ENCODE results near the gene ROR2.

ROR2 gene

GRCh38 chr9:91852801-91853347 is 97.2 kb downstream of the ROR2 start:
- H3K36me3 ChIP-seq (ENCODE audit: control insufficient read depth, insufficient read depth, low read length): no peaks in the 10 kb centered on the region
- no peaks in the 10 kb centered on the region for H3K4me1 ChIP-seq (ENCODE audit: control insufficient read depth, insufficient read depth, low read length)
- H3K9ac ChIP-seq (ENCODE audit: low read length): no peak overlapping the region
- no peak overlapping the region for H3K4me3 ChIP-seq (ENCODE audit: low read length)
- H3K27me3 ChIP-seq (ENCODE audit: control insufficient read depth, insufficient read depth, low read length): no peaks in the 10 kb centered on the region
- no peaks in the 10 kb centered on the region for H3K9me3 ChIP-seq (ENCODE audit: control insufficient read depth, low read length)

DNA sequence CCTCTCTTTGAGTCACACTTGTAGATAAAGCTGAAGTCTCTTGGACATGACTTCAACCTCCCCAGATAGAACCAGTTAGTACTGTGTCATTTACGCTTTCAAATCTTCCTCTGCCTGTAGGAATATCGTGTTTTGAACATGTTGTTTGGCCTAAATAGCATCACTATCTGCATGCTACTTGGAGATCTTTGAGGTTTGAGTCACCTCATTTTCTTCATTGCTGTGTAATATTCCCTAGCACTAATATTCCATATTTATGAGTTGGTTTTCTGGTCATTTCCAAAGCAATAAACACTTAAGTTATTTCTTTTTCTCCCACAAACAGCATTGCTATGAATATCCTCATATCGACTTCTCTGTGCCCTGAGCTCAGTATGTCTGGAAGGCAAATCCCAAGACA is 100.3 kb downstream of the ROR2 start:
- Histone ChIP-seq H3K9me3 (ENCODE audit: control insufficient read depth, low read length) (no peaks in the 10 kb centered on the region), H3K9ac (ENCODE audit: low read length) (no peak overlapping the region), H3K27me3 (ENCODE audit: control insufficient read depth, insufficient read depth, low read length) (no peaks in the 10 kb centered on the region), H3K36me3 (ENCODE audit: control insufficient read depth, insufficient read depth, low read length) (no peaks in the 10 kb centered on the region), H3K4me3 (ENCODE audit: low read length) (no peak overlapping the region), H3K4me1 (ENCODE audit: control insufficient read depth, insufficient read depth, low read length) (peaks cover under 1% of the 10 kb centered on the region)

DNA sequence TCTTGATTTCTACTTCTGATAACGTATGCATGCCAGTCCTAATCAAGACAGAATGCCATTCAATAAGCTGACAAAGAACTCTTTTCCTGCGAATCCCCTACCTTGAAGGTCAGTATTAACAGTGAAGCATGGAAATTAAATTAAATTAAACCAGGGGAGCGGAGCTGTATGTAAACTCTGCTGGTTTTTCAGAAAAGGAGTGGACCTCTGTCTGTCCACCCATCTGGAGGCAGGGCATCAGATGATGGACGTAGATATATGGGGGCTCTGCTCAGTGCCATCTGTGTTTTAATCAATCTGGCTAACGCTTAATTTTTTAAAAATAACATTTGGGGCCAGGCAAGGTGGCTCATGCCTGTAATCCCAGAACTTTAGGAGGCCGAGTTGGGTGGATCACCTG is 101.9 kb downstream of the ROR2 start:
- peaks cover 16% of the 10 kb centered on the region for H3K4me1 ChIP-seq (ENCODE audit: control insufficient read depth, insufficient read depth, low read length)
- H3K36me3 ChIP-seq (ENCODE audit: control insufficient read depth, insufficient read depth, low read length): no peaks in the 10 kb centered on the region
- no peak overlapping the region for H3K9ac ChIP-seq (ENCODE audit: low read length)
- H3K9me3 ChIP-seq (ENCODE audit: control insufficient read depth, low read length): no peaks in the 10 kb centered on the region
- no peaks in the 10 kb centered on the region for H3K27me3 ChIP-seq (ENCODE audit: control insufficient read depth, insufficient read depth, low read length)
- H3K4me3 ChIP-seq (ENCODE audit: low read length): no peak overlapping the region

- H3K4me3 ChIP-seq (ENCODE audit: low read length): no peak overlapping the region
- H3K27me3 ChIP-seq (ENCODE audit: control insufficient read depth, insufficient read depth, low read length): no peaks in the 10 kb centered on the region
- H3K36me3 ChIP-seq (ENCODE audit: control insufficient read depth, insufficient read depth, low read length): no peaks in the 10 kb centered on the region
- H3K9ac ChIP-seq (ENCODE audit: low read length): no peak overlapping the region
- peaks cover 18% of the 10 kb centered on the region for H3K4me1 ChIP-seq (ENCODE audit: control insufficient read depth, insufficient read depth, low read length)
- H3K9me3 ChIP-seq (ENCODE audit: control insufficient read depth, low read length): no peaks in the 10 kb centered on the region
These were observed 102.4 kb downstream of the ROR2 start for GRCh38 chr9:91847581-91848091.

- no peak overlapping the region for H3K4me3 ChIP-seq (ENCODE audit: low read length)
- H3K9ac ChIP-seq (ENCODE audit: low read length): no peak overlapping the region
- no peaks in the 10 kb centered on the region for H3K27me3 ChIP-seq (ENCODE audit: control insufficient read depth, insufficient read depth, low read length)
- no peaks in the 10 kb centered on the region for H3K9me3 ChIP-seq (ENCODE audit: control insufficient read depth, low read length)
- H3K36me3 ChIP-seq (ENCODE audit: control insufficient read depth, insufficient read depth, low read length): no peaks in the 10 kb centered on the region
- H3K4me1 ChIP-seq (ENCODE audit: control insufficient read depth, insufficient read depth, low read length): peaks cover 18% of the 10 kb centered on the region
These were observed 104.1 kb downstream of the ROR2 start for GRCh38 chr9:91845879-91846278.

- H3K9ac ChIP-seq (ENCODE audit: low read length): no peak overlapping the region
- H3K4me1 ChIP-seq (ENCODE audit: control insufficient read depth, insufficient read depth, low read length): peaks cover 18% of the 10 kb centered on the region
- no peaks in the 10 kb centered on the region for H3K9me3 ChIP-seq (ENCODE audit: control insufficient read depth, low read length)
- no peak overlapping the region for H3K4me3 ChIP-seq (ENCODE audit: low read length)
- H3K36me3 ChIP-seq (ENCODE audit: control insufficient read depth, insufficient read depth, low read length): no peaks in the 10 kb centered on the region
- H3K27me3 ChIP-seq (ENCODE audit: control insufficient read depth, insufficient read depth, low read length): no peaks in the 10 kb centered on the region
These were observed 105.2 kb downstream of the ROR2 start for GRCh38 chr9:91844701-91845291.

DNA sequence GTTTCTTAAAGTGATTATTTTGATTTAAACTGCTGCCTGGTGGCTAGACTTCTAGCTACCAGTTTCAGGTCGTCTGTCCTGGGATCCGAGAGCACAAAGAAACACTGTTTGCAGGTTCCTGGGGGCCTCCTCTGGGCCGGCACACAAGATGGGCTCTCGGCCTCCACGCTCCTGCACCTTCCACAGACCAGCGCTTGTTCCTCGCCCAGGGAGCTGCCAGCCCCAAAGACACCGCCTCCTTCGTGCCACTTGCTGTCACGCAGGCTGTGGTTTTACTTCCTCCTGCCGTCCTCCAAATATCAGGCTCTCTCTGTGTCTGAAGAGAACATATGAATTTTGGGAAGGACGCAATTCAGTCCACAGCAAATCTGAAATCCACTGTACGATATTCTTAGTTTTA is 105.8 kb downstream of the ROR2 start:
- Histone ChIP-seq H3K4me1 (ENCODE audit: control insufficient read depth, insufficient read depth, low read length) (peaks cover 18% of the 10 kb centered on the region), H3K9me3 (ENCODE audit: control insufficient read depth, low read length) (no peaks in the 10 kb centered on the region), H3K27me3 (ENCODE audit: control insufficient read depth, insufficient read depth, low read length) (no peaks in the 10 kb centered on the region), H3K4me3 (ENCODE audit: low read length) (no peak overlapping the region), H3K9ac (ENCODE audit: low read length) (no peak overlapping the region), H3K36me3 (ENCODE audit: control insufficient read depth, insufficient read depth, low read length) (no peaks in the 10 kb centered on the region)

- no peaks in the 10 kb centered on the region for H3K27me3 ChIP-seq (ENCODE audit: control insufficient read depth, insufficient read depth, low read length)
- no peaks in the 10 kb centered on the region for H3K9me3 ChIP-seq (ENCODE audit: control insufficient read depth, low read length)
- H3K36me3 ChIP-seq (ENCODE audit: control insufficient read depth, insufficient read depth, low read length): no peaks in the 10 kb centered on the region
- H3K4me1 ChIP-seq (ENCODE audit: control insufficient read depth, insufficient read depth, low read length): peaks cover 18% of the 10 kb centered on the region
- no peak overlapping the region for H3K9ac ChIP-seq (ENCODE audit: low read length)
- H3K4me3 ChIP-seq (ENCODE audit: low read length): no peak overlapping the region
These were observed 106.3 kb downstream of the ROR2 start for GRCh38 chr9:91843623-91844148.

- no peaks in the 10 kb centered on the region for H3K27me3 ChIP-seq (ENCODE audit: control insufficient read depth, insufficient read depth, low read length)
These were observed 106.9 kb downstream of the ROR2 start for GRCh38 chr9:91843093-91843492.

GRCh38 chr9:91842358-91843049 is 107.5 kb downstream of the ROR2 start:
- H3K27me3 ChIP-seq (ENCODE audit: control insufficient read depth, insufficient read depth, low read length): no peaks in the 10 kb centered on the region
- H3K9me3 ChIP-seq (ENCODE audit: control insufficient read depth, low read length): no peaks in the 10 kb centered on the region
- H3K4me3 ChIP-seq (ENCODE audit: low read length): no peak overlapping the region
- peaks cover 29% of the 10 kb centered on the region for H3K4me1 ChIP-seq (ENCODE audit: control insufficient read depth, insufficient read depth, low read length)
- no peak overlapping the region for H3K9ac ChIP-seq (ENCODE audit: low read length)
- H3K36me3 ChIP-seq (ENCODE audit: control insufficient read depth, insufficient read depth, low read length): no peaks in the 10 kb centered on the region

More at GRCh38 chr9:91843093-91843492, 106.9 kb downstream of the ROR2 start:
- H3K4me1 ChIP-seq (ENCODE audit: control insufficient read depth, insufficient read depth, low read length): peaks cover 23% of the 10 kb centered on the region
- H3K9me3 ChIP-seq (ENCODE audit: control insufficient read depth, low read length): no peaks in the 10 kb centered on the region
- no peak overlapping the region for H3K4me3 ChIP-seq (ENCODE audit: low read length)
- H3K9ac ChIP-seq (ENCODE audit: low read length): no peak overlapping the region
- no peaks in the 10 kb centered on the region for H3K36me3 ChIP-seq (ENCODE audit: control insufficient read depth, insufficient read depth, low read length)

GRCh38 chr9:91841591-91841990 is 108.4 kb downstream of the ROR2 start:
- no peak overlapping the region for H3K4me3 ChIP-seq (ENCODE audit: low read length)
- peaks cover 31% of the 10 kb centered on the region for H3K4me1 ChIP-seq (ENCODE audit: control insufficient read depth, insufficient read depth, low read length)
- no peaks in the 10 kb centered on the region for H3K27me3 ChIP-seq (ENCODE audit: control insufficient read depth, insufficient read depth, low read length)
- no peak overlapping the region for H3K9ac ChIP-seq (ENCODE audit: low read length)
- H3K36me3 ChIP-seq (ENCODE audit: control insufficient read depth, insufficient read depth, low read length): no peaks in the 10 kb centered on the region
- no peaks in the 10 kb centered on the region for H3K9me3 ChIP-seq (ENCODE audit: control insufficient read depth, low read length)

DNA sequence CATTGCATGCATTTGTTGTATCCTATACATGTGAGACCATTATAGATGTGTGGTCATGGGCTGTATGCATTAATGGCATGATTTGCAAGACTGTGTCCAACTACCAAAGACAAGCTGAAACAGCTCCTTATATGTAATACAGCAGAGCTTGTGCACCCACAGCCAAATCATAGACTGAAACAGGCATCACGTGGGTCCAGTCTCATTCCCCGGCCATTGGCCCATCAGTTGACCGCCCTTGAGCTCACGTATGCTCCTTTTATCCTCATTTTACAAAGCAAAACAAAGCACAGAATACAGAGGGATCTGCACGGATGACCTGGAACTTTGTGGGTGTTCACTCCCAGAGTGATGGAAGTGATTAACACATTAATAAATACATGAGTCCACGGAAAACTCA is 109.1 kb downstream of the ROR2 start:
- H3K27me3 ChIP-seq (ENCODE audit: control insufficient read depth, insufficient read depth, low read length): no peaks in the 10 kb centered on the region
- no peaks in the 10 kb centered on the region for H3K9me3 ChIP-seq (ENCODE audit: control insufficient read depth, low read length)
- H3K4me3 ChIP-seq (ENCODE audit: low read length): no peak overlapping the region
- H3K4me1 ChIP-seq (ENCODE audit: control insufficient read depth, insufficient read depth, low read length): peaks cover 31% of the 10 kb centered on the region
- no peaks in the 10 kb centered on the region for H3K36me3 ChIP-seq (ENCODE audit: control insufficient read depth, insufficient read depth, low read length)
- no peak overlapping the region for H3K9ac ChIP-seq (ENCODE audit: low read length)
